GM12874 (cell line): ENCODE results near the gene MGMT.

Experiments
- CTCF ChIP-seq: IDR thresholded peaks from 2 replicates; pipeline ENCODE4 v1.5.1; 2011; ENCODE audit warnings: low read depth, mild to moderate bottlenecking, control low read depth, low read length, moderate library complexity; ENCODE audit not compliant: insufficient read depth

MGMT gene

GRCh38 chr10:129716881-129717280, 249.8 kb downstream of the MGMT start:
- no peak for TF ChIP-seq CTCF

GRCh38 chr10:129717816-129718547, 250.9 kb downstream of the MGMT start:
- TF ChIP-seq CTCF = no peak

- TF ChIP-seq CTCF = no peak
Measured at GRCh38 chr10:129718548-129719414, 251.7 kb downstream of the MGMT start.

- no peak for TF ChIP-seq CTCF
Measured at GRCh38 chr10:129719415-129719739, 252.3 kb downstream of the MGMT start.

GRCh38 chr10:129719889-129720590, 253.0 kb downstream of the MGMT start:
- TF ChIP-seq CTCF = no peak

- no peak for TF ChIP-seq CTCF
Measured at GRCh38 chr10:129725011-129725410, 258.0 kb downstream of the MGMT start.

- TF ChIP-seq CTCF = no peak
Measured at GRCh38 chr10:129725482-129725881, 258.4 kb downstream of the MGMT start.
